B cell (primary cell): ENCODE measurements around the gene ANTXR1.

ENCODE experiments used
- EZH2 ChIP-seq: IDR thresholded peaks from 2 replicates; pipeline ENCODE4 v1.6.1; 2012; ENCODE audit warnings: borderline replicate concordance, low read depth, mild to moderate bottlenecking, moderate library complexity, low read length; ENCODE audit not compliant: insufficient read depth, poor library complexity, severe bottlenecking
- TF ChIP-seq, protein P1 (sequence below): fragments of 200-600 bp; IDR thresholded peaks from one replicate; pipeline ENCODE4 v1.8.0; 2022; ENCODE audit warnings: antibody characterized with exemption, mild to moderate bottlenecking

DNA sequence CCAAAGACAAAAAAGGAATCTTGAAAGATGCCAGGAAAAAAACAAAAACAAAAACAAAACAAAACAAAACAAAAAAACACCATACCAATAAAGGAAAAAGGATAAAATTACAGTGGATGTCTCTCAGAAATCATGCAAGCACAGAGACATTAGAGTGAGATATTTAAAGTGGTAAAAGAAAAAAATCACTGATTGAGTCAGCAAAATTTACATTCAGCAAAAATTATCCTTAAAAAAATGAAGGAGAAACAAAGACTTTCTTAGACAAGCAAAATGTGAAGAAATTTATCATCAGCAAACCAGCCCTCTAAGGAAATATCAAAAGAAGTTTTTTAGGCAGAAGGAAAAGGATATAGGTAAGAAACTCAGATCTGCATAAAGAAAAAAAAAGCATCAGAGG lies 48.7 kb upstream of the ANTXR1 start:
- TF ChIP-seq, protein P1, sequence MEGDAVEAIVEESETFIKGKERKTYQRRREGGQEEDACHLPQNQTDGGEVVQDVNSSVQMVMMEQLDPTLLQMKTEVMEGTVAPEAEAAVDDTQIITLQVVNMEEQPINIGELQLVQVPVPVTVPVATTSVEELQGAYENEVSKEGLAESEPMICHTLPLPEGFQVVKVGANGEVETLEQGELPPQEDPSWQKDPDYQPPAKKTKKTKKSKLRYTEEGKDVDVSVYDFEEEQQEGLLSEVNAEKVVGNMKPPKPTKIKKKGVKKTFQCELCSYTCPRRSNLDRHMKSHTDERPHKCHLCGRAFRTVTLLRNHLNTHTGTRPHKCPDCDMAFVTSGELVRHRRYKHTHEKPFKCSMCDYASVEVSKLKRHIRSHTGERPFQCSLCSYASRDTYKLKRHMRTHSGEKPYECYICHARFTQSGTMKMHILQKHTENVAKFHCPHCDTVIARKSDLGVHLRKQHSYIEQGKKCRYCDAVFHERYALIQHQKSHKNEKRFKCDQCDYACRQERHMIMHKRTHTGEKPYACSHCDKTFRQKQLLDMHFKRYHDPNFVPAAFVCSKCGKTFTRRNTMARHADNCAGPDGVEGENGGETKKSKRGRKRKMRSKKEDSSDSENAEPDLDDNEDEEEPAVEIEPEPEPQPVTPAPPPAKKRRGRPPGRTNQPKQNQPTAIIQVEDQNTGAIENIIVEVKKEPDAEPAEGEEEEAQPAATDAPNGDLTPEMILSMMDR = no peak
- no peak for TF ChIP-seq EZH2
